NCI-H187 (cell line): ENCODE data around the gene SPATA20.

Source experiments
- DNase-seq, 2 experiments: peaks; one replicate each; lab custom pipeline; 2025; lab: John Stamatoyannopoulos, UW

SPATA20 gene

DNA sequence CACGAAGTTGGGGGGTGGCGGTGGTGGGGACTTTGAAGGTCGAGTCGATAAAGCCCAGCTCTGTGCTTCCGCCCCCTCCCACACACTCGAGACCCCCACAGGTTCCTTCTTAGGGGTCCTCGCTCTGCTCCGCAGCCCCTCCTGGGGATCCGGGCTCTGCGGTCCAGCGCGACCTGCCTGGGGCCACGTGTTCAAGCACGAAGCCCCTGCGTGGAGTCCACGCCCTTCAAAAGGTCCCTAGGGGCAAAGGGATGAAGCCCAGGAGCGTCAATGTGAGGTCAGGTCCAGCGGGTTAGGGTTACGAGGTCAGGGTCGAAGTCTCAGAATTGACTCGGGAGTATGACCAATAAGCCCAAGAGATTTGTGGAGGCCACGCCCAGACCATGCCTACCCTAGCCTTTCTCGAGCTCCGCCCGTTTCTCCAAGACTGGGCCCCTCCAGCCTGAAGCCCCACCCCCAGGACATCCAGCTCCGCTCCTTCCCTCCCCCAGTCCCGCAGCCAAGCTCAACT lies 12.8 kb downstream of the SPATA20 start:
- no peak for DNase-seq

DNA sequence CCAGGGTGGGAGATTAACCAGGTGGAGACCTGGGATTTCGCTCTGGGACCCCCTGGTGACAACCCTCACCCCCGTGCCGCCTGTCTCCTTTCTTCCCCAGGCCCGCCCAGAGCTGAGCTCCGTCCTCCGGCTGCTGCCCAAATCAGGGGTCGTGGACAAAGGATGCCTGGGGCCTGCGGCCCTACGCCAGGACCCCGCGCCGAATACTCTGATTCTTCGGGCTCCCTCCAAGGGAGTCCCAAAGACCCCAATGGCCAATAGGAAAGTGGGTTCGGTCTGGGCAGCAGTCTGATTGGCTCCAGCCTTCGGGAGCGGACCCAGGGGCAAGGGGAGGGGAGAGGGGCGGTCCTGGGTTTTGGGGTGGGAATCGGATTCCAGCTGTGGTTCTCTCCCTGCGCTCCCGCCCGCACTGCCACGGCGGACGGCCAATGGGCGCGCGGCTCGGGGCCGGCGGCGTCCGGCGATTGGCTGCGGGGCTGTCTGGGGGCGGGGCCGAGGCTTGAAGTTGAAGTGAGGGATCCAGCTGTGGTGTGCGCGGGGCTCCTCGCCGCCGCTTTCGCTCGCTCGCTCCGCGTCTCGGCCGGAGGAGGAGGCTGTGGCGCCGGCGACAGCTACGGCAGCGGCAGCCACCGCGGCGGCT lies 13.3 kb downstream of the SPATA20 start, which contains the start of gene CACNA1G:
TSS of gene CACNA1G (plus strand) at position 531 of the 640 bp plus-strand sequence. CDS start 745 bp downstream, outside the sequence.
- DNase-seq, result peak; percentile 35 to 71

DNA sequence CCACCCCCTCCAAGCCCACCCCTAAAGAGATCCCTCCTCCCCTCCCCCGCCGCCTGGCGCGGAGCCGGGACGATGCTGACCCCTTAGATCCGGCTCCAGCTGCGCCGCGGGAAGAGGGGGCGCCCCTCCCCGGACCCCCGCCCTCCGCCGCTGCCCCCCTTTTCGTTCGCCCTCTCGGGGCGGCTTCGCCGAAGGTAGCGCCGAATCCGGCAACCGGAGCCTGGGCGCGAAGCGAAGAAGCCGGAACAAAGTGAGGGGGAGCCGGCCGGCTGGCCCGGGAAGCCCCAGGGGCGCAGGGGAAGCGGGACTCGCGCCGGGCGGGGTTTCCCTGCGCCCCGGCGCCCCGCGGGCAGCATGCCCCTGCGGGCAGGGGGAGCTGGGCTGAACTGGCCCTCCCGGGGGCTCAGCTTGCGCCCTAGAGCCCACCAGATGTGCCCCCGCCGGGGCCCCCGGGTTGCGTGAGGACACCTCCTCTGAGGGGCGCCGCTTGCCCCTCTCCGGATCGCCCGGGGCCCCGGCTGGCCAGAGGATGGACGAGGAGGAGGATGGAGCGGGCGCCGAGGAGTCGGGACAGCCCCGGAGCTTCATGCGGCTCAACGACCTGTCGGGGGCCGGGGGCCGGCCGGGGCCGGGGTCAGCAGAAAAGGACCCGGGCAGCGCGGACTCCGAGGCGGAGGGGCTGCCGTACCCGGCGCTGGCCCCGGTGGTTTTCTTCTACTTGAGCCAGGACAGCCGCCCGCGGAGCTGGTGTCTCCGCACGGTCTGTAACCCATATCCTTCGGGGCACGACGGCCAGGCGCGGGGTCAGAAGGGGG lies 14.2 kb downstream of the SPATA20 start:
- no peak for DNase-seq

DNA sequence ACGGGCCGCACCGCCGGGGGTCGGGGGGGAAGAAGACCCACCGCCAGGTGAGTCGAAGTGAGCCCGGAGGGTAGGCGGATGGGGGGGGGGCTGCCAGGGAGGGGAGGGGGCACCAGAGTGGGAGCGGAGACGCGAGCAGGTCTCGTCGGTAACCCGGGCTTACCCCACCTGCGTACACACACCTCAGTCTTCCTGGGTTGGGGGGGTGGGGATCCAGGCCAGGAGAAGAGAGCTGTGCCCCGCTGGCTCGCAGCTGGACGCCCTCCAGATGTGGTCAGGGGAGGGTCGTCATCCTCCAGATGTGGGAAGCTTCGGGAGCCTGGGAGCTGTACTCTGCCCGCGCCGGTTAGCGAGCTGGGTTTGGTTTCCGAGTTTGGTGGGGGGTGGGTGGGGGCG lies 14.8 kb downstream of the SPATA20 start:
- DNase-seq, result no peak

DNA sequence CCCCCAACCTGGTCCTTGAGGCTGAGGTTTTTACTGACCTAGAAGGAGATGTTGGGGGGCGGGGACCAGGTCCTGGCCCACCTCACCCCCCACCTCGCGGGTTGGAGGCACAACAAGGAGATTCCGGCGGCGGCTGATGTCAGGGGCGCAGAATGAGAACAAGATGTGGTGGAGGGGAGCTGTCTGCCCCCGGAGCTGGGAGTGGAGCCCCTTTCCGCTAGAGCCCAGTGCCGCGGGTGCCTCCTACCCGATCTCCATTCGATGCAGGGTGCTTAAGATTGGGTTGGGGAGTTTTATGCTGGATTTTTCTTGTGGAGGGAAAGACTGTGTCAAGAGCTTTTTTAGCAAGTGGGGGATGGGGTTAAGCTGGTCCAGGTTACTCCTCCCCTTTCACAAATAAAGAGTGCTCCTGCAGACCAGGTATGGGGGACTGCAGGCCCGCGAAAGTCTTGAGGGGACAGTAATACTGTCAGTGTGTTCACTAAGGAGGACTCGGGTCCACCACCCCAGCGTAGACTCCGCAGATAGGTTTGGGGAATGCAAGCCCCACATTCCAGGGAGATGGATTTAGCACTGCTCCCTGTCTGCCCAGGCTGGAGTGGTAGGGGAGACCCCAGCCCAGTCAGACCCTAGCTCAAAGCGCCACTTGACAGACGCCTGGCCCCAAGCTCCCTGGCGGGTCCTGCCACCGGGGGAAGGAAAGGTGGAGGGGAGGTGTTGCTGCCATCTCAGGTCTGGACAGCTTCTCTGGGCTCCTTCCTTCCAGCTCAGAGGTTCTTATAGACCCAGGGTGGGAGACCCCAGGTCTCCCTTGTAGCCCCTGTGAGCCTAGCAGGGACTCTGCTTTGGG lies 15.5 kb downstream of the SPATA20 start:
- no peak for DNase-seq

DNA sequence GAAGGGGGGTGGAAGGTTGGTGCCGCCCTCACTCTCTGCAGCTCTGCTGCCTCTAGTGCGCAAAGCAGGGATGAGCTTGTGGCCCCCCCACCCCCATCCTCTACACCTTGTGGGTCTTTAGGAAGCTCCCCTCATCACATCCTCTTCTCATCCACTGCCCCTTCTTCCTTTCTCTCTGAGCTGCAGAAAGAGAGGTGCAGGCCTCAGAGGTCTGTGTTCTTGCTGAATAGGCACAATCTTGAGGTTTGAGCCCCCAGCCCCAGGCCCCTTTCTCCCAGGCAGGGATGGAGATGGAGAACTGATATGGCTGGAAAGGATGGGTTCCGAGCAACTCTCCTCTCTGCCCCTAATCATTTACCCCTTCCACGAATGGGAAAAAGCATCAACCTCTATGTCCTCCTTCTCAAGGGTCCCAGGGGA lies 16.1 kb downstream of the SPATA20 start:
- no peak for DNase-seq

DNA sequence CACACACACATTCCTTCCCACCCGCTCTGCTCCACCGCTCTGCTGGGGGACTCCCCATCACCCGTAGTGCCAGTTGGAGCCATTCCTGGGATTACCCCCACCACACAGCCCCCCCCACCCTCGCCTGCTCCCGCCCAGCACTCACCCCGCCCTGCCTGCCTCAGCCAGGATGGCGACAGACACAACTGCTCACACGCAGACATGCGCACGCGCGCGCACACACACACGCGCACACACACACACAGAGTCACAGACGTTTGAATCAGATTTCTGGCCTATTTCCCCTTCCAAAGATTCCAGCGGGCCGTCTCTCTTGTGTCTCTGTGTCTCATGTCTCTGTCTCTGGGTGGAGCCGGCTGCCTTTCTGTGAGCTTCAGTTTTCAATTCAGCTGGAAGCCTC lies 17.9 kb downstream of the SPATA20 start:
- no peak for DNase-seq

DNA sequence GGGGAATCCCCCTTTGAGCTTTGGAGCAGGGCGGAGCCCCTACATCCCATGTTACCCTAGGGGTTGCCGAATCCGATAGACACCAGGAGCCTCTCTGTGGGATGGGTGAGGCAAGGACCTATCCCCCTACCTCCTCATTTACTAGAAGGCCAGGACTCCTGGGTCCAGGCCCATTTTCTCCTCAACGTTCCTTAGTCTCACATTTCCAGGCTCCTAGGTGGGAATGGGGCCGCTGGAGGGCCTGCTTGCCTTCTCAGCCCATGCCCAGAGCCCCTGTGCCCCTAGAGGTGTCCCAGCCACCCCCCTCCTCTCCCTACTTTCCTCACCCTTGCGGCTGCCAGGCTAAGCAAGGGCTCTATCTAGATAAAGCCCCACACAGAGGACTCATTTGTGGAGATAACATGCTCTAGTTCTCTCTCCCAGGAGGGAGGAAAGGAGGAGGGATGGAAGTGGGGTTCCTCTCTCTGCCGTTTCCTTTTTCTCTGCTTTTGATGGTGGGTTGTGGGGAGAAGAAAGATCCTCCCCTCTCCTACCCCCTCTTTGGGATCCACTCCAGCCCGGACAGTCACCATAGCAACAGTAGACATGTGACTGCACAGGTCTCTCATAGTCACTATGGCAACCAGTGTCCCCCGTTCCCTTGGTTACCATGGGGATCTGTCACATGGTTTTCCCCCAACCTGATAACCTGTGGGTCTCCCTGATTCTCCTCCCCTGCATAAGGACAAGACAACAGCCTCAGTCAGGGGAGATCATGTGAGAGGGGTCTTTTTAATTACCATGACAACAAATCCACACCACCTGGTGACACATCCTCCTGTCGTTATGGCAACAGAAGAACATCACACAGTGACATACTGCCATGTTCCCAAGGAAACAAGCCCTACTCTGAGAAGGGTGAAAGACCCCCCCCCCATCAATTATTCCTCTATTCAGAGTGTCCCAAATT lies 18.7 kb downstream of the SPATA20 start:
- DNase-seq, result no peak

DNA sequence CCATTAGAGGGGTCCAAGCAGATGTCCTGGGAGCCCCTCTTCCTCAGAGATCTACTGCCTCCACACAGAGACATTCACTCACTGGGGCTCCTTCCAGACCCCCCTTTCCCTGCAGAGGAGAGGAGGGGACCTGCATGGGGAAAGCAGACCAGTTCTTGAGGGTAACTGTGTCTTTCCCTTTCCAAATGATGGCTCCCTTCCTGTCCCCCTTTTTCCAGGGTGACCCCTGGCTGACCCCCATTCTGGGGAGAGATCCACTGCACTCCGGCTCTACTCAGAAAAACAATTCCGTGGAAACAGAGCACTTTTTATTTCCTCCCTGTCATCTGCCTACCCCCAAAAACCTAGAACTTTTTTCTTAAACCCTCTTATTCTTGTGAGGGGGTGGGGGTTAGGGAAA lies 19.9 kb downstream of the SPATA20 start:
- DNase-seq, result no peak

DNA sequence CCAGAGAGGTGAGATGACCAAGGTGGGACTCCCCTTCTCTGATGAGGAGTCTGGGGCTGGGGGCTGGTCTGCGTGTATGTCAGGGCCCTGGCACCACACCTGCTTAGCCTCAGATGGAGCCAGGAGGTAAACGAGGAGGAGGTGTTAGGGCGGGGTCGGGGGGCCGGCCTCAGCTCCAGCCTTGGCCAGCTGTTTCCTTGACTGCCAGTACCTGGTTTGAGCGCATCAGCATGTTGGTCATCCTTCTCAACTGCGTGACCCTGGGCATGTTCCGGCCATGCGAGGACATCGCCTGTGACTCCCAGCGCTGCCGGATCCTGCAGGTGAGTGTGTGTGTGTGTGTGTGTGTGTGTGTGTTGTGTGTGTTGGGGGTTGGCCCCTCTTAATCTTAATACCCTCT lies 21.7 kb downstream of the SPATA20 start:
- DNase-seq, result no peak

DNA sequence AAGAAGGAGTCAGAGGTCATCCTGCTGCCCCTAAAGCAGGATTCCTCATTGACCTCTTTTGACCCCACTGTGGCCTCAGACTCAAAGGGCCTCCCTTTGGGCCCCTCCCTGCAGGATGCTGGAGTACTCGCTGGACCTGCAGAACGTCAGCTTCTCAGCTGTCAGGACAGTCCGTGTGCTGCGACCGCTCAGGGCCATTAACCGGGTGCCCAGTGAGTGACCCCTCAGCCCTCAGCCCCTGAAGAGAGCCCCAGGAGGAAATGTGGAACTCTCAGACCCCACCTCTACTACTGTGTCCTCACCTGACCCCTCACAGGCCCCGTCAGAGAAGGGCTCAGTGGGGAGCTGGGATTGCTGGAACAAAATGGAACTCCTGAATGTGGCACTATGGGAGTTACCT lies 22.6 kb downstream of the SPATA20 start:
- DNase-seq, result no peak

DNA sequence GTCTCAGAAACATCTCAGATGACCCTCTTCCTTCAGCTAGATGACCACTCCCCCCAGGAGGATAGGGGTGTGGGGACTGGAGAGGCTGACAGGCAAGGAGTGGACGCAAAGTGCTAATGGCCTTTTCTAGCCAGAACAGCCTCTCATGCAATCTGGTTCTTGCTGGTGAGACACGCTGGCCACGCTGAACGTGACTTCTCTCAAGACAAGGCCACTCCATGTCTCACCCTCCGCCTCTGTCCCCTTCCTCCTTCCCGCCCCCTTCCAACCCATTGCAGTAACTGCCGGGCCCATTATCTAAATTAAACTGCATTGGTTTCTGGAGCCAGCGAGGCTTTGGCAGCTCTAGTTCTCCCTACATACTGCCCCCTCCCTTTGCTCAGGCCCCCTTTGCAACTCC lies 23.1 kb downstream of the SPATA20 start:
- no peak for DNase-seq

DNA sequence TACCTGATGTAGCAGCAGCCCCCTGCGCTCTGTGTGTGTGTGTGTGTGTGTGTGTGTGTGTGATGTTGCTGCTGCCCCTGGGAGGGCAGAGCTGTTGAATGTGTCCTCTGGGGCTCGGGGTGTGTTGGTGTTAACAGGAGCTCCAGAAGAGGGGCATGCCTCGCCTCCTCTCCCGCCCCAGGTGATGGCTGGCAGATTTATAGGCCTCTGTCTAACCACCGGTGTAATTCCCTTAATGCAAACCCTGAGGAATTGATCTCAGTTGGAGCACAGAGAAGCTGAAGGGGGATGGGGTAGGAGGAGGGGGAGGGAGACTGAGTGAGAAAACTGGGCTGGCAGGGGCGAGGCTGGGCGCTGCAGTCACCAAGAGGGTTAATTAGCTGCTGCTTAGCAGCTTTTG lies 23.6 kb downstream of the SPATA20 start:
- DNase-seq, result peak in 1 of 2 experiments; percentile 25

DNA sequence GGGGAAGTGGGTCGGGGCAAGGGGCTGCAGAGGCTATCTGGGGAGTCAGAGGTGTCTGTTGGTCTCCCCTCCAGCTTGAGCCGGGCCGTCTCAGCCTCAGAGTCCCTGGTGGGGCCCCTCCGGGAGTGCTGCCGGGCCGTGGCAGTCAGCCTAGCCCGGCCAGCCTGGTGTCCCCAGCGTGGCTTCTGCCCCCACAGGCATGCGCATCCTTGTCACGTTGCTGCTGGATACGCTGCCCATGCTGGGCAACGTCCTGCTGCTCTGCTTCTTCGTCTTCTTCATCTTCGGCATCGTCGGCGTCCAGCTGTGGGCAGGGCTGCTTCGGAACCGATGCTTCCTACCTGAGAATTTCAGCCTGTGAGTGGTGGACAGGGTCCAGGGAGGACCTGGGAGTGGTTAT lies 24.7 kb downstream of the SPATA20 start:
- no peak for DNase-seq

DNA sequence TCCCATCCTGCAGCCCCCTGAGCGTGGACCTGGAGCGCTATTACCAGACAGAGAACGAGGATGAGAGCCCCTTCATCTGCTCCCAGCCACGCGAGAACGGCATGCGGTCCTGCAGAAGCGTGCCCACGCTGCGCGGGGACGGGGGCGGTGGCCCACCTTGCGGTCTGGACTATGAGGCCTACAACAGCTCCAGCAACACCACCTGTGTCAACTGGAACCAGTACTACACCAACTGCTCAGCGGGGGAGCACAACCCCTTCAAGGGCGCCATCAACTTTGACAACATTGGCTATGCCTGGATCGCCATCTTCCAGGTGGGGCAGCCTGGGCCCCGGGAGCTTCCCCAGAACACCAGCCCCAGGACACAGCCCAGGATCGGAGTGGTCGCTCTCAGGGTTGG lies 25.6 kb downstream of the SPATA20 start:
- no peak for DNase-seq

DNA sequence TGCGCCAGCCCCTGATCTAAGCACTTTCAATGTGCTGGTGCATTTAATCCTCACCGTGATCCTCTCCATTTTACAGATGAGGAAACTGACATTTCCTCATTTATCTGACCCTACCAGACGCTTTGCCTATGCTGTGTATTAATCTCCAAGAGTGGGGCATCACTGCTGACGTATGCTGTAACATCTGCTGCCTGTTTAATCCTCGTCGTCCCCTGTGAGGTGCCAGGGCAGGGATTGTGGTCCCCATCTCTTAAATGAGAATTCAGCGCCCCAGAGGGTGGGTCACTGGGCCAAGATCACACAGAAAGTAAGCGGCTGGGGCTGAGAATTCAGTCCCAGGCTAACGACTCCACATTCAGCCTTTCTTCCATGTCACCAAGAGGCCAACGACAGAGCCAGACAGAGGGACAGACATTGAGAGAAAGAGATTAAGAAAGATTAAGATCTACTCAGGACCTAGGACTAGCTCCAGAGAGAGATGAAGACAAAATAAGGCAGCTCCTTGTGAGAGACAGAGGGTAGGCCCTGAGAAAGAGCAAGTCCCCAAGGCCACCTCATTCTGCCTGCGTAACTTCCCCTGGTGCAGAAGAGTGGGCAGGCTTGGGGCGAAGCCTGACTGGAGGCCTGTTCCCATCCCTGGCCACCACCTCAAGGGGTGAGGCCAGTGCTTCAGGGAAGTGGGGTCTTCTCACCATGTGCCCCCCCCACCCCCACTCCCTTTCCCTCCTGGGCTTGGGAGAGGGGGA lies 27.1 kb downstream of the SPATA20 start:
- DNase-seq, result no peak

DNA sequence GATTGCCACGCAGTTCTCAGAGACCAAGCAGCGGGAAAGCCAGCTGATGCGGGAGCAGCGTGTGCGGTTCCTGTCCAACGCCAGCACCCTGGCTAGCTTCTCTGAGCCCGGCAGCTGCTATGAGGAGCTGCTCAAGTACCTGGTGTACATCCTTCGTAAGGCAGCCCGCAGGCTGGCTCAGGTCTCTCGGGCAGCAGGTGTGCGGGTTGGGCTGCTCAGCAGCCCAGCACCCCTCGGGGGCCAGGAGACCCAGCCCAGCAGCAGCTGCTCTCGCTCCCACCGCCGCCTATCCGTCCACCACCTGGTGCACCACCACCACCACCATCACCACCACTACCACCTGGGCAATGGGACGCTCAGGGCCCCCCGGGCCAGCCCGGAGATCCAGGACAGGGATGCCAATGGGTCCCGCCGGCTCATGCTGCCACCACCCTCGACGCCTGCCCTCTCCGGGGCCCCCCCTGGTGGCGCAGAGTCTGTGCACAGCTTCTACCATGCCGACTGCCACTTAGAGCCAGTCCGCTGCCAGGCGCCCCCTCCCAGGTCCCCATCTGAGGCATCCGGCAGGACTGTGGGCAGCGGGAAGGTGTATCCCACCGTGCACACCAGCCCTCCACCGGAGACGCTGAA lies 28.7 kb downstream of the SPATA20 start:
- DNase-seq, result peak in 1 of 2 experiments; percentile 27

DNA sequence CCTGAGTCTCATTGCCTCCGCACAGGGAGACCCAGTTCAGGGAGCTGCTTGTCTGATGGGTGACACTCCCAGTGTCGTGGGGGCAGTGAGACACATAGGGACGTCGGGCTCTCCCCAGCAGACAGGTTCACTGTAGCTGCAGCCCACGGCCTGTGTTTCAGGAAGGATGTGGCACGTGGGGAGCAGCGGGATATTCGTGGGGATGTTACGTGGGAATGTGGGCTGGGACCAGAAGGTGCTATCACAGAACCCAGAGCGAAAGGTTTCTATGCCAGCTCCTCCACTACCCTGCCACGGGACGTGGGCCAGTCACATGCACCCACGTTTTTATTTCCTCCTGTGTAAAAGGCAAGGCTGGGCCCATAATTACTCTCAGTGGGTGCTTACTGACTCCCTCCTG lies 29.9 kb downstream of the SPATA20 start:
- DNase-seq, result no peak

DNA sequence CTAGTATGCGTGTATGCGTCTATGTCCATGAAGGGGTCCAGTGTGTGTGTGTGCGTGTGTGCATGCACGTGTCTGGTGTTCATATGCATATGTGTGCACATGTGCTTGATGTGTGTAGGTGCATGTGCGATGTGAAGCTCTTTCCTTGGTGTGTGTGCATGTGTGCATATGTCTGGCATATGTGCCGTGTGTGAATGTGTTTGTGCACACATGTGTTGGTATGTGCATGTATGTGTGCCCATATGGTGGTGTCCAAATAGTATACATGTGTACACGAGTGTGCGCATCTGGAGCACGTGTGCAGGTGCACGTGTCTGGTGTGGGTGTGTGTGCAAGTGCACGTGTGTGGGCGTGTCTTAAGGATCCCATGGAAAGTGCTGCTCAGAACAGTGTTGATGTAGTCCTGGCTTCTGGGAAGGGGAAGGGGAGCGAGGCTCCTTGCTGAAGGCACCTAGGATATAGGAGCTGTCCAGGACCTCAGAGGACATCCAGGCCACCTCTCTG lies 30.5 kb downstream of the SPATA20 start:
- DNase-seq, result no peak

DNA sequence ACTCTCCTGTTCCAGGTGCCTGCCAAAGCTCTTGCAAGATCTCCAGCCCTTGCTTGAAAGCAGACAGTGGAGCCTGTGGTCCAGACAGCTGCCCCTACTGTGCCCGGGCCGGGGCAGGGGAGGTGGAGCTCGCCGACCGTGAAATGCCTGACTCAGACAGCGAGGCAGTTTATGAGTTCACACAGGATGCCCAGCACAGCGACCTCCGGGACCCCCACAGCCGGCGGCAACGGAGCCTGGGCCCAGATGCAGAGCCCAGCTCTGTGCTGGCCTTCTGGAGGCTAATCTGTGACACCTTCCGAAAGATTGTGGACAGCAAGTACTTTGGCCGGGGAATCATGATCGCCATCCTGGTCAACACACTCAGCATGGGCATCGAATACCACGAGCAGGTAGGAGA lies 31.2 kb downstream of the SPATA20 start:
- DNase-seq, result no peak
